HuH-7 (cell line): ENCODE data around the gene LGALS7B.
"Not testable (repeated sequence)": the region's sequence is repeated elsewhere in the genome, so short reads cannot be mapped to it uniquely, and the experiment has no call there.

Experiments
- DNase-seq: peaks from one replicate; pipeline ENCODE4 v3.0.0; 2011; ENCODE audit warnings: low spot score

LGALS7B gene

GRCh38 chr19:38821230-38821825, 32.3 kb downstream of the LGALS7B start:
- not testable (repeated sequence) for DNase-seq

GRCh38 chr19:38825936-38826335, 36.9 kb downstream of the LGALS7B start:
- not testable (repeated sequence) for DNase-seq

GRCh38 chr19:38826856-38827551, 38.0 kb downstream of the LGALS7B start:
- no peak for DNase-seq

GRCh38 chr19:38829203-38829602, 40.2 kb downstream of the LGALS7B start:
- not testable (repeated sequence) for DNase-seq

- no peak for DNase-seq
These were observed 41.2 kb downstream of the LGALS7B start for GRCh38 chr19:38830039-38830733.

- DNase-seq: peak; percentile 85
These were observed 42.2 kb downstream of the LGALS7B start for GRCh38 chr19:38831142-38831605.

GRCh38 chr19:38833092-38833425, 44.1 kb downstream of the LGALS7B start:
- DNase-seq: no peak

GRCh38 chr19:38834104-38834490, 45.1 kb downstream of the LGALS7B start:
- DNase-seq: no peak

- no peak for DNase-seq
These were observed 45.6 kb downstream of the LGALS7B start for GRCh38 chr19:38834590-38834989.

- DNase-seq: peak; percentile 4
These were observed 47.4 kb downstream of the LGALS7B start for GRCh38 chr19:38836159-38836982.

GRCh38 chr19:38836983-38837626, 48.1 kb downstream of the LGALS7B start:
- peak; percentile 3 for DNase-seq

GRCh38 chr19:38837656-38838121, 48.7 kb downstream of the LGALS7B start:
- DNase-seq: peak; percentile 16

GRCh38 chr19:38838208-38838985, 49.4 kb downstream of the LGALS7B start:
- DNase-seq: peak; percentile 8

- DNase-seq: no peak
These were observed 50.2 kb downstream of the LGALS7B start for GRCh38 chr19:38838986-38839761.

- no peak for DNase-seq
These were observed 51.0 kb downstream of the LGALS7B start for GRCh38 chr19:38839816-38840582.

GRCh38 chr19:38840583-38840968, 51.6 kb downstream of the LGALS7B start:
- DNase-seq: no peak
